GM08714 (cell line): ENCODE measurements around the gene HOXA4.

Experiments
- H3K4me3 ChIP-seq: fragments of 200-500 bp; sonication (Bioruptor generic); 2 replicates; pipeline ENCODE4 v1.5.1; 2014; ENCODE audit warnings: mild to moderate bottlenecking, low read length, inconsistent platforms
- ZNF274 ChIP-seq: IDR thresholded peaks from 2 replicates; pipeline ENCODE4 v1.6.1; 2012; ENCODE audit warnings: mild to moderate bottlenecking, low read depth, low read length

The HOXA4 gene

DNA sequence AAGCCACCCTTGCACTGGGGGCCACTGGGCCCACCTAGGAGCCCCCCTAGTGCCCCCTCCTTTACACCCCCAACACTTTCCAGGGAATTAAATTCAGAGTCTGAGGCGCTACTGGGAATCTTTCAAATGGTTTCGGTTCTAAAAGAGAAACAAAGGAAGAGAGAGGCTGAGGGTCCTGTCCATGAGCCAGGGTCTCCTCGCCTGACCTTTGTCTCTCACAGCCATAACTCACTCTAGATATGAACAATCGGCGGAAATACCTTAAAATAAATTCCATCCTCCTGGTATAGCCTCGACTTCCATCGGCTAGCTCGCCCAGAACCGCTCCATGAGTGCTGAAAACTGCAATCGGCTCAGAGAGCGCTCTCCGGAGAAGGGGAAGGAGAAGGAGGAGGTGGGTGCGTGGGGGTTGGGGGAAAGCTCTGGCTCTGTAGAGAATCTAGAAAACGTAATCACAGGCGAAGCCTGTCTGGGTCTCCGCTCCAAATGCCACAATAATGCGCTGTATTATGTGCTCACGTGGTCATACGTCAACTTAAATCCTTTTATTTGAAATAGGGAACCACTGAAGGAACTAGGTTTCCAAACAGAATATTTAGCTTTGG lies 12.6 kb downstream of the HOXA4 start:
- no peak overlapping the region for H3K4me3 ChIP-seq
- no peak for TF ChIP-seq ZNF274

DNA sequence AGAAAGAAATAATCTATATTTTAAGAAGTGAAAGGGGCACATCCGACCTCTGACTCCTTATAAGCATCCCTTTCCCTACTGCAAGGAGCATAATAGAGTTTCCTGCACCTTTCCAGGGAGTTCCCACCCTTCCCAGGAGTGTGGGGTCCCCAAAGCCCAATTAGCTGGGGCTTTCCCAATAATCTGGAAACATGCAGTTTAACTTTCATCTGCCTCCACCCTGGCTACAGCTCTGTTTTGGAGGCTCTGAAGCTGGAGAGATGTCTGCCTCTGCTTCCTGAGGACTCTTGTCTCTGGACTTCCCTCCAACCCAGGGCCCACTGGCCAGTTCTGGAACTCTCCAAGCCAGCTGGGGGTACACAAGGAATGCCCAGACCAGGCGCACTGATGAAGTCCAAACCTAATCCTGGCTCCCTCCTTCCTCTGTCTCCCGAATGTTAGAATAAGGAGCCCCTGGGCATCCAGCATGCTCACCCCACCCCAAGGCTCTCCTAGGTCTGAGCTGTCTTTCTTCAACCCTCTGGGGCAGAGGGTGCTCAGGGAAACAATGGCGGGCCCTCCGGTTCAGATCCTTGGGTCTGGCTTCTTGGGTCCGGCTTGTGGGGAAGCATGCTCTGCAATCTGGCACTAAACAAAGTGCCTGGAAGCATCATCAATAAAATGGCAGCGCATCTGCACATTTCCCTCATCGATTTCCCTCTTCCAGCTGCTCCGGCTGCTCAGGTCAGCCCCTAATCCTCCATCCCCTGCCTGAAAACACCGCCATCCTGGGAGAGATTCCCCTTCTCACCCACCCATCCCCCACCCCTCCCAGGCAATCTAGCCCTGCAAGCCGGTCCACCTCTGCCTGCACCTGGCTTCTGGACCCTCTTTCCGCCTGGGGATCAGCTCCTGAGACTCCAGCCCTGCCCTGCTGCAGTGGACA lies 13.3 kb downstream of the HOXA4 start:
- H3K4me3 ChIP-seq: no peak overlapping the region
- TF ChIP-seq ZNF274: no peak

DNA sequence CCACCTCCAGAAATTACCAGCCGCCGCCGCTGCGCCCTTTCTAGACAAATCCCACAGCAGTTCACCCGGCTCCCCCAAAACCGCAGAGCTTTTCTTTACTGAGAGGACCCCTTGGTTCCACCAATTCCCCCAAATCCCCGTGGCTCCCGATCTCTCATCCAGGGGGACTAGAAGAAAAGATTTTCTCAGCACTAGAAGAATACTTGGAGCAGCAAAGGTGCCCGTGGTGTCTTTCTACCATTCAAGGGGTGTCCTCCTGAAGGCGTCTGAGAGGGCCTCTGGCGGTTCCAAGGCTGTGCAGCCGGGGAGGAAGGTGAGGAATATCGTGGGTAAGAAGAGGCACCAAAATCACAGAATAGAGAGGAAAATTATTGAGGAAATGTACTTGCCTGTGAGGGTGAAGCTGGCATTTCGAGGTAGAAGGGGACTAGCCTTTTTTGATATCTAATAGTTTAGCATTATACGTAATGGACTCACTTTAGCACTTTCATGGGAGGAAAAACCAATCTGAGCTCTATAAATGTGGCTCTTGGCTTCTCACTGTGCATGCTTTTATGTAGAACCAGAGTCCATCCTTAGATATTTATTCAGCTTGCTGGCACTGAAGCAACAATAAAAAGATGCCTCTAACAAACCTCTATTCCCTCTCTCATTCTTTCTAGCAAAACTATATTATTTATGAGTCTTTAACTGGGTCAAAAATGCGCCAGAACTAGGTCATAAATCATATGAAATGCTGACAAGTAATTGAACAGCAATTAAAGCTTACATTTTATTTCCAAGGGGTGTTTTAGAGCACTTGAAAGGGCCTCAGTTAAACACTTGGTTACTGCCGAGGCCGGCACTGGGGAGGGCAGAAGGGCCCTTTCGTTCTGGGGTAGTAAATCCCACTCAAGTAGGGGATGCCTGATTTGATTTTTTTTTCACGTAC lies 14.3 kb downstream of the HOXA4 start:
- TF ChIP-seq ZNF274: no peak
- H3K4me3 ChIP-seq: no peak overlapping the region

DNA sequence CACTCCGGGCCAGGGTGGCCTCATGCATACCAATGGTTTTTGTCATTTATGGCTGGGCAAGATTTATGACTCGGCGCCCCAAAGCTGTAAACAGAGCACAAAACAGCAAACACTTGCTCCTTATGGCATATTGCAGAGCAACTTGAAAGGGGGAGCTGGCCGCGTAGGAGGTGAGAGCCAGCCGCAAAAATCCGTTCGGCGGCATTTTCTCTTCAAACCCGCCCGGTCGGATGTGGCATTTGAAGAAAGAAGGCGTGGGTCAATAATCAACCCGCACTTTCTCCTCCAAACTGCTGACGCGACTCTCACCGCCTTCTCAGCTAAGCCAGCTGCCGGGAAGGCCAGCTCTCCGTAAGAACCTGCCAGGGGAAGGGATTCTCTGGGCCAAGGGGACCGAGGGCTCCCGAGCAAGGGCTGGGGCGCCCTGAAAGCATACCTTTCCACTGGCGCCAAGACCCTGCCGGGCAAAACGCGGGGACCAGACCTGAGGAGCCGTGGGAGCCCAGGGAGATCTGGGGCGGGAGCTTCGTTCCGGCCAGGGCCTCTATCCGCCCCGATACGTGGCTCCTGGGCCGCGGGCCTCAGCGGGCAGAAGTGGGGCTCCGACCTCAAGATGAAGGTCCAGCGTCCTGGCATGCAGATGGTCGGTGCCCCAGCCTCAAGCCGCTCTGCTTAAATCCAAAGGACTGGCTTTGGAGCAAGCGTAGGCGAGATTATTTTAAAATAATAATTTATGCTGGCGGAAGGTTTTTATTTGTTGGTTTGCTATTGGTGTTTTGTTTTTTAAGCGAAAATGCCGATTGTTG lies 15.1 kb downstream of the HOXA4 start:
- no peak overlapping the region for H3K4me3 ChIP-seq
- TF ChIP-seq ZNF274: no peak

DNA sequence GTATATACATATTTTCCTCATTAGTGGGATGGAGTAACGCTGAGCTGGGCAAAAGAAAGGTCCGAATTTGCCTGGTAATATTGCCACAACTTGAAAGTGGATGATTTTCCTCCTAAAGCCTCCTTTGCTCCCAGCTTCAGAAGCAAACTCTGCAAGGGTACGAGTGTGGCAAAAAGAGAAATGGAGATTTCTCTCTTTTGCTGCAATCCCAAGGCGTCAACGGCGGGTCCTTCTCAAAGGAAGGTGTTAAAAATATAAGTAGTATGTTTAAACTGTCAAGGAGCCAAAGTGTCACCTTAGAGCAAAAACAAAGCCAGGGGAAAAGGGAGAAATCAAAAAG lies 15.7 kb downstream of the HOXA4 start:
- TF ChIP-seq ZNF274: no peak
- H3K4me3 ChIP-seq: no peak overlapping the region

DNA sequence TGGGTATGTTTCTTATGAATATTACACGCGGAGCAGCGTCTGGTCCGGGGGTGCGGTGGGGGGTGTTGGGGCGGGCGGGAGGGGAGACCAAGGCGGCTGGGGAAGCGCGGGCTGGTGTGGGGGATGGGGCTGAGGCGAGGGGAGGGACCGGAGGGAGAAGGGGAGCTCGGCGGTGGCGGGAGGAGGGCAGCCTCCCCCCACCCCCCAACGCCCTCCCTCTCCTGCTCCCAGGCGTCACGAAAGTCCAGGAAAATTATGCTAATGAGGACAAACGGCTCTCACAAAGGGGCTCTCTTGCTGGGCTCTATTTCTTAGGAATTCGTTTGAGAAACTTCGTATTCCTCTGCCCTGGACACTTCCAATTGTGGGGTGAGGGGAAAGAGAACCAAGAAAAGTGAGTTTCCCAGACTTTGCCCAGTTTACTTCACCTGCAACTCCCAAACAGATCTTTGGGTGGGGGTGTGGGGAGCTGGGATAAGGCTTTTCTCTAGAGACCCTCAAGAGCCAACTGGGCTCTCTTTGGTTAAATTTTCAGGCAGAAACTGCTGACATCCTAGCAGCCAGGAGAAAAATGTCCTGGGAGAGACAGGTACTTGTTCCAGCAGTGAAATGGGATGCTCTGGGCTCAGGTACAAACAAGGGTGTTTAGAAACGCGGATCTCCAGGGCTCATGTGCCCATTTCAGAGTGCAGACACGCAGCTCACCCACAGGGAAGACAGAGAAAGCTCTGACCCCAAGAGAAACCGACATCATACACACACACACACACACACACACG lies 16.4 kb downstream of the HOXA4 start:
- no peak for TF ChIP-seq ZNF274
- peak overlapping the region; percentile 6; the same call in 1 of the 2 replicates for H3K4me3 ChIP-seq

DNA sequence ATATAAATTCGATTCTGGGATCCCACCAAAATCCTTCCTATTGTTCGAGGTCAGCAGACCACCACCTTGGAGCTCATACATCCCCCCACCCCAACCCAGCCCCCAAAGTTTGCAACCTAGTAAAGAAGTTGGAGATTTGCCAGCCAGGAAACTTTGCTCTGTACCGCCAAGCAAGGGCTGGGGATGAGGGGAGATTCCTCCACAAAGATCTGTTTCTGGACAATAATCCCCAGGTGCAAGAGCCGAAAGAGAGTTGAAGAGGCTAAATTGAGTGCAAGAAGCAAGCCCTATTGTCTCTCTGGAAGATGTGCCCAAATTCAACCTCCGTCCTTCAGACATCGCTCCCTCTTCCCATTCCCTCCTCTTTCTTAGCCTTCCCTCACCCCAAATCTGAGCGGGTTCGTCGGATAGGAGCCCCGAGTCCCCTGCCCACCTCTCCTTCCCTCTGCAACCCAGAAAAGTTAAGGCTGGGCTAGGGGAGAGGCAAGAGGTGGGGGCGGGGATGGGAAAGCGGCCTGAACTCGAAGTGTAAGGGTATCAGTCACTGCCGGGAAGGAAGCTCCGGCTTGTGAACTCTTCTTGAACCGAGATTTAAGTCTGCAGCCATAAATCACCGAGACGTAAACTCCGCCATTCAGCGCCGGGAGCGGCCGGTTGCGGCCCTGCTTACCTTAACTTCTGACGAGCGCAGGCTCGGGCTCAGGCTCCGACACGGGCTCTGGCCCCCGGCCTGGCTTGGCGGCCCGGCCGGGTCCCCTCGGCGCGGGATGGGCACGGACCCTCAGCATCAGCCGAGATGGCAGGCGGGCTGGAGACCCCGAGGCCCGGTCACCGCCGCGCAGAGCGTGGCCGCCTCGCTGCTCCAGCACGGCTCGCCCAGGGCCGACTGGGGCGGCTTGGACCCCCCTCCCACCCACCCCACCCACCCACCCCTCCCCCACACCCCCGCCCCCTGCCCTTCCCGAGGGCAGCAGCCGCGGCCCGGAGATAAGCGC lies 17.3 kb downstream of the HOXA4 start:
- TF ChIP-seq ZNF274: no peak
- peak overlapping the region; percentile 23; the same call in 1 of the 2 replicates for H3K4me3 ChIP-seq

DNA sequence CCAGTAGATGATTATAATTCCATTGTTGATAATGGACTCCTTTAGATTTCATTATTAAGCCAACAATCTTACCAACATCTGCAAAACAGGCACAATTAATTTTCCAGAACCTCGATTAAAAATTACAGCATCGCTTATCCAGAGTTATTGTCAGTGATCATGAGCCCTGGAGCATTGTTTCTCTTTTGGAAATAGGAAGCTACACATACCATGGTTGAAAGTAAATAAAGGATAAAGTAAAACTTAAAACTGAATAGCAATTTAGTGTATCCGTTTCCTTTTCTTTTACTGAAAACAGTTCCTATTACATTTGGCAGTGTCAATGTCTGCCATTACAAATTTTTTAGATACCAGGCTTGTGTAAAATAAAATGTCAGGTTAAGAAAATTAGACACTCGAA lies 18.2 kb downstream of the HOXA4 start:
- peak overlapping the region; percentile 23; the same call in 1 of the 2 replicates for H3K4me3 ChIP-seq

DNA sequence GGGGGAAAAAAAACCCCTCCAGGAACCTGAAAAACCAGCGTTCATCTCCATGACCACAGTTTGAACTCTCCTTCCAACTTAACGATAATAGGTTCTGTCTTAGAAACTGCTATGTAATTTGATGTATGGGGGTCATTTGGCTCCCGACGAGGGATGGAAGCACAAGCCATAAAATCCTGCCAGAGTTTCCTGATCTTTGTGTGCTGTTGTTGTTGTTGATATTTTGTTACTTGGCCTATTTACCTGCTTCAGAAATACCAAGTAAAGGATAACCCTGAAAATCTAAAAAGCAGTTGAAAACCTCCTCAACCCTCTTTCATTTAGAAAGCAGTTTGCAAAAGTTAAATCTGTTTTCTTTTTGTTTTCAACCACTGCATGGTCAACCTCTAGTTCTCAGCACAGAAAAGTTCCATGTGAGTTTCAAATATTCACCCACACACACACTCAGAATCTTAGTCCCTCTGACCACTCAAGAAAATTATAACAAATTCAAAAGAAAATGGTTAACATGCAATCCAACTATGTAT lies 18.7 kb downstream of the HOXA4 start:
- no peak for TF ChIP-seq ZNF274
- no peak overlapping the region for H3K4me3 ChIP-seq

More for the DNA sequence above, 18.2 kb downstream of the HOXA4 start:
- TF ChIP-seq ZNF274: no peak

DNA sequence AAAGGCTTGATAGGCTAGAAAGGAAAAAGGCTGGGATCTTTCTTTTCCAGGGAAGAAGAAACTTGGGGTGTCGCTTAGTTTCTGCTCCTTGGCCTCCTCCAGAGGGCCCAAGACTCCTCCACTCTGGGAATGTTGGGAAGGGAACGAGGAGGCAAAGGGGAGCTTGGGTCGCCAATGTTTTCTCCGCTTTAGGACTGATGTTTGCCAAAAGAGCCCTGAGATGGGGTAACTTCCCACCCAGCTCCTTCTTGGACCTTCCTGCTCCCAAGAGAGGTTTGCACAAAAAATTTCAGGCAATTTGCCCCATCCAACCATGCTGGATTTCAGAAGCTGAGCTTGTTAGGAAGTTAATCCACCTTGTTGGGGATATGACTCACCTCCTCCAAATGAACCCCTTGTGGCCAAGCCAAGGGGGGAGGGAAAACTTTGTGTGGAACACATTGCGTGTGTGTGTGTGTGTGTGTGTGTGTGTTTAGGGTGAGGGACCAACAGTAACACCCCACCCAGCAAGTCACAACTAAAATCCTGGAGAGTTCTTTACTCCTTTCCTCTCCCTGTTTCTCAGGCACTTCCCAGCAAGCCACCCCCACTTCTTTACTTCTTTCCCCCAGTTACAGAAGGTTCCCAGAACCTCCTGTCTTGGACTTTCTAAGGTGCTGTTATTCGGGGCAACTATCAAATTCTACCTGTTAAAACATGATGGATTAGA lies 19.4 kb downstream of the HOXA4 start:
- no peak for TF ChIP-seq ZNF274
- H3K4me3 ChIP-seq: no peak overlapping the region
